Measurements from ENCODE around the gene ZNF565.

- TF ChIP-seq, protein P1, sequence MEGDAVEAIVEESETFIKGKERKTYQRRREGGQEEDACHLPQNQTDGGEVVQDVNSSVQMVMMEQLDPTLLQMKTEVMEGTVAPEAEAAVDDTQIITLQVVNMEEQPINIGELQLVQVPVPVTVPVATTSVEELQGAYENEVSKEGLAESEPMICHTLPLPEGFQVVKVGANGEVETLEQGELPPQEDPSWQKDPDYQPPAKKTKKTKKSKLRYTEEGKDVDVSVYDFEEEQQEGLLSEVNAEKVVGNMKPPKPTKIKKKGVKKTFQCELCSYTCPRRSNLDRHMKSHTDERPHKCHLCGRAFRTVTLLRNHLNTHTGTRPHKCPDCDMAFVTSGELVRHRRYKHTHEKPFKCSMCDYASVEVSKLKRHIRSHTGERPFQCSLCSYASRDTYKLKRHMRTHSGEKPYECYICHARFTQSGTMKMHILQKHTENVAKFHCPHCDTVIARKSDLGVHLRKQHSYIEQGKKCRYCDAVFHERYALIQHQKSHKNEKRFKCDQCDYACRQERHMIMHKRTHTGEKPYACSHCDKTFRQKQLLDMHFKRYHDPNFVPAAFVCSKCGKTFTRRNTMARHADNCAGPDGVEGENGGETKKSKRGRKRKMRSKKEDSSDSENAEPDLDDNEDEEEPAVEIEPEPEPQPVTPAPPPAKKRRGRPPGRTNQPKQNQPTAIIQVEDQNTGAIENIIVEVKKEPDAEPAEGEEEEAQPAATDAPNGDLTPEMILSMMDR (IDR thresholded peaks at IDR 0.05; ENCODE audit: insufficient read depth, low read length) = no peak
- TF ChIP-seq, protein P2, sequence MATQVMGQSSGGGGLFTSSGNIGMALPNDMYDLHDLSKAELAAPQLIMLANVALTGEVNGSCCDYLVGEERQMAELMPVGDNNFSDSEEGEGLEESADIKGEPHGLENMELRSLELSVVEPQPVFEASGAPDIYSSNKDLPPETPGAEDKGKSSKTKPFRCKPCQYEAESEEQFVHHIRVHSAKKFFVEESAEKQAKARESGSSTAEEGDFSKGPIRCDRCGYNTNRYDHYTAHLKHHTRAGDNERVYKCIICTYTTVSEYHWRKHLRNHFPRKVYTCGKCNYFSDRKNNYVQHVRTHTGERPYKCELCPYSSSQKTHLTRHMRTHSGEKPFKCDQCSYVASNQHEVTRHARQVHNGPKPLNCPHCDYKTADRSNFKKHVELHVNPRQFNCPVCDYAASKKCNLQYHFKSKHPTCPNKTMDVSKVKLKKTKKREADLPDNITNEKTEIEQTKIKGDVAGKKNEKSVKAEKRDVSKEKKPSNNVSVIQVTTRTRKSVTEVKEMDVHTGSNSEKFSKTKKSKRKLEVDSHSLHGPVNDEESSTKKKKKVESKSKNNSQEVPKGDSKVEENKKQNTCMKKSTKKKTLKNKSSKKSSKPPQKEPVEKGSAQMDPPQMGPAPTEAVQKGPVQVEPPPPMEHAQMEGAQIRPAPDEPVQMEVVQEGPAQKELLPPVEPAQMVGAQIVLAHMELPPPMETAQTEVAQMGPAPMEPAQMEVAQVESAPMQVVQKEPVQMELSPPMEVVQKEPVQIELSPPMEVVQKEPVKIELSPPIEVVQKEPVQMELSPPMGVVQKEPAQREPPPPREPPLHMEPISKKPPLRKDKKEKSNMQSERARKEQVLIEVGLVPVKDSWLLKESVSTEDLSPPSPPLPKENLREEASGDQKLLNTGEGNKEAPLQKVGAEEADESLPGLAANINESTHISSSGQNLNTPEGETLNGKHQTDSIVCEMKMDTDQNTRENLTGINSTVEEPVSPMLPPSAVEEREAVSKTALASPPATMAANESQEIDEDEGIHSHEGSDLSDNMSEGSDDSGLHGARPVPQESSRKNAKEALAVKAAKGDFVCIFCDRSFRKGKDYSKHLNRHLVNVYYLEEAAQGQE (IDR thresholded peaks at IDR 0.05; ENCODE audit: insufficient replicate concordance, low read depth) = no peak
- no peak for TF ChIP-seq GABPA (IDR thresholded peaks at IDR 0.05; ENCODE audit: low read depth)
- no peak for TF ChIP-seq POLR2AphosphoS5 (IDR thresholded peaks at IDR 0.05; ENCODE audit: low read depth)
Measured at GRCh38 chr19:36246006-36246481, 31.6 kb upstream of the ZNF565 start.
